A673 (cell line): Measurements from ENCODE around the gene RPS6KA3. TPM values are rescaled to one million over a fixed set of nuclear protein-coding genes. Genes with fewer than 3 reads are reported as not detected.

Experiments
- BruUV-seq: library from RNA; stranded (reverse); fragments of 400-500 nt; replicated peaks from 2 replicates; lab custom pipeline; 2021; lab: Mats Ljungman, UMichigan
- CTCF ChIA-PET: fragments of 300-600 bp; sonication (Branson Sonifier 250); formaldehyde crosslinking; loops from one replicate; lab custom pipeline; 2022; ENCODE audit warnings: antibody characterized with exemption; lab: Charles Lee
- POLR2A ChIA-PET: fragments of 300-600 bp; sonication (Branson Sonifier 250); formaldehyde crosslinking; loops from one replicate; lab custom pipeline; 2022; ENCODE audit warnings: antibody characterized with exemption; ENCODE audit not compliant: low non-redundant PET; lab: Charles Lee
- DNase-seq: peaks from one replicate; pipeline ENCODE4 v3.0.0-alpha.2; 2015; ENCODE audit warnings: low spot score
- H3K27ac ChIP-seq: fragments of 200-600 bp; sonication (generic); 2 replicates; pipeline ENCODE4 v1.5.1; 2016; ENCODE audit warnings: mixed run types, low read depth, mild to moderate bottlenecking, mixed read lengths, antibody characterized with exemption, low read length; ENCODE audit not compliant: poor library complexity, severe bottlenecking
- H3K27me3 ChIP-seq: fragments of 200-600 bp; sonication (generic); replicated peaks from 2 replicates; pipeline ENCODE4 v1.6.1; 2017; ENCODE audit warnings: mixed run types, low read depth, mild to moderate bottlenecking, mixed read lengths, antibody characterized with exemption, low read length; ENCODE audit not compliant: insufficient read depth, poor library complexity
- H3K36me3 ChIP-seq: fragments of 200-600 bp; sonication (generic); 2 replicates; pipeline ENCODE4 v1.6.1; 2016; ENCODE audit warnings: mixed run types, mild to moderate bottlenecking, mixed read lengths, antibody characterized with exemption, low read length; ENCODE audit not compliant: insufficient read depth, poor library complexity, severe bottlenecking
- H3K4me1 ChIP-seq: fragments of 200-600 bp; sonication (generic); 2 replicates; pipeline ENCODE4 v1.6.1; 2017; ENCODE audit warnings: mixed run types, mild to moderate bottlenecking, mixed read lengths, antibody characterized with exemption, low read length; ENCODE audit not compliant: insufficient read depth, poor library complexity, severe bottlenecking
- H3K4me3 ChIP-seq: fragments of 200-600 bp; sonication (generic); 2 replicates; pipeline ENCODE4 v1.5.1; 2016; ENCODE audit warnings: low read depth, mixed run types, mild to moderate bottlenecking, mixed read lengths, low read length; ENCODE audit not compliant: poor library complexity, severe bottlenecking
- H3K9me3 ChIP-seq: fragments of 200-600 bp; sonication (generic); 2 replicates; pipeline ENCODE4 v1.6.1; 2016; ENCODE audit warnings: mixed run types, low read depth, mild to moderate bottlenecking, mixed read lengths, antibody characterized with exemption, low read length; ENCODE audit not compliant: poor library complexity, severe bottlenecking
- EZH2 ChIP-seq: fragments of 200-600 bp; sonication (generic); IDR thresholded peaks from 2 replicates; pipeline ENCODE4 v1.6.1; 2017; ENCODE audit warnings: borderline replicate concordance, low read depth, mild to moderate bottlenecking, mixed read lengths, antibody characterized with exemption, low read length; ENCODE audit not compliant: poor library complexity, severe bottlenecking
- intact Hi-C: fragments of 100-400 bp; cut with micrococcal nuclease; formaldehyde crosslinking; loops from one replicate; pipeline ENCODE4 v1.10.0; 2022; ENCODE audit not compliant: unreplicated experiment
- total RNA-seq: library from RNA; stranded (reverse); gene quantifications from 2 replicates; pipeline ENCODE4 v1.2.3, GENCODE V29; 2021
- TF ChIP-seq, protein P1 (sequence below): fragments of 300-800, 200-600 bp; sonication (generic); conservative IDR thresholded peaks from 2 replicates; pipeline ENCODE4 v1.5.1; 2017; ENCODE audit warnings: low read depth, mild to moderate bottlenecking, antibody characterized with exemption, low read length, moderate library complexity, mixed read lengths

The RPS6KA3 gene
- total RNA-seq, 1 experiment from 2014 or later, result 33.6 TPM

DNA sequence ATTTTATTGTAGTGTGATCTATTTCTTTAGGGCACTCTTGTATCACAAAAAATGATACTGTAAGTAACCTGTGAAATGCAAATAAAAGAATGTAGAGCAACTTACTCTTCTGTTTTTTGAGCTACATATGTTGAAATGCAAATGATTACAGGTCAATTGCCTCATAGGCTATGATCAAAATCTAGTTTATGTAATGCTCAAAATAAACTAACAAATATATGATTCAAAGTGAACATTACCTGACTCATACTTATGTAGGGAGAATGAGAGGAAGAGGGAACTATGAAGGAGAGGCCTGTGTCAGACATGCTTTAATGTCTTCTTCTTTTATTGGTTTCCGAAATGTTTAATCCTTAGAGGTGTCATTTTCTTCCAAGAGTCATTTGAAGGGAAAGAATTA, 5.0 kb upstream of the RPS6KA3 start:
- Histone ChIP-seq H3K36me3 (no peaks in the 10 kb centered on the region), H3K4me1 (no peaks in the 10 kb centered on the region), H3K27ac (no peak overlapping the region), H3K4me3 (no peak overlapping the region), H3K27me3 (peaks cover 8% of the 10 kb centered on the region), H3K9me3 (no peaks in the 10 kb centered on the region)
- no peak for TF ChIP-seq EZH2
- TF ChIP-seq, protein P1, sequence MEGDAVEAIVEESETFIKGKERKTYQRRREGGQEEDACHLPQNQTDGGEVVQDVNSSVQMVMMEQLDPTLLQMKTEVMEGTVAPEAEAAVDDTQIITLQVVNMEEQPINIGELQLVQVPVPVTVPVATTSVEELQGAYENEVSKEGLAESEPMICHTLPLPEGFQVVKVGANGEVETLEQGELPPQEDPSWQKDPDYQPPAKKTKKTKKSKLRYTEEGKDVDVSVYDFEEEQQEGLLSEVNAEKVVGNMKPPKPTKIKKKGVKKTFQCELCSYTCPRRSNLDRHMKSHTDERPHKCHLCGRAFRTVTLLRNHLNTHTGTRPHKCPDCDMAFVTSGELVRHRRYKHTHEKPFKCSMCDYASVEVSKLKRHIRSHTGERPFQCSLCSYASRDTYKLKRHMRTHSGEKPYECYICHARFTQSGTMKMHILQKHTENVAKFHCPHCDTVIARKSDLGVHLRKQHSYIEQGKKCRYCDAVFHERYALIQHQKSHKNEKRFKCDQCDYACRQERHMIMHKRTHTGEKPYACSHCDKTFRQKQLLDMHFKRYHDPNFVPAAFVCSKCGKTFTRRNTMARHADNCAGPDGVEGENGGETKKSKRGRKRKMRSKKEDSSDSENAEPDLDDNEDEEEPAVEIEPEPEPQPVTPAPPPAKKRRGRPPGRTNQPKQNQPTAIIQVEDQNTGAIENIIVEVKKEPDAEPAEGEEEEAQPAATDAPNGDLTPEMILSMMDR, result no peak
- no TSS peak for BruUV-seq
- POLR2A ChIA-PET, result no interaction called here
- CTCF ChIA-PET, result no interaction called here
- DNase-seq, result no peak
- intact Hi-C loops, result no loop called here

- Histone ChIP-seq H3K36me3 (no peaks in the 10 kb centered on the region), H3K27me3 (peaks cover 8% of the 10 kb centered on the region), H3K9me3 (no peaks in the 10 kb centered on the region), H3K4me3 (no peak overlapping the region), H3K27ac (no peak overlapping the region), H3K4me1 (no peaks in the 10 kb centered on the region)
- ChIA-PET POLR2A (no interaction called here), CTCF (no interaction called here)
- intact Hi-C loops, result no loop called here
- DNase-seq, result no peak
- BruUV-seq, result no TSS peak
- TF ChIP-seq, protein P1, result no peak
- no peak for TF ChIP-seq EZH2
Measured at GRCh38 chrX:20271186-20271585, 4.5 kb upstream of the RPS6KA3 start.

GRCh38 chrX:20270562-20270890, 3.8 kb upstream of the RPS6KA3 start:
- intact Hi-C loops, result no loop called here
- H3K4me1 ChIP-seq, result no peaks in the 10 kb centered on the region
- no TSS peak for BruUV-seq
- H3K9me3 ChIP-seq, result no peaks in the 10 kb centered on the region
- CTCF ChIA-PET, result no interaction called here
- POLR2A ChIA-PET, result no interaction called here
- TF ChIP-seq, protein P1, result no peak
- TF ChIP-seq EZH2, result no peak
- no peak overlapping the region for H3K4me3 ChIP-seq
- H3K27ac ChIP-seq, result no peak overlapping the region
- peaks cover 8% of the 10 kb centered on the region for H3K27me3 ChIP-seq
- DNase-seq, result no peak
- H3K36me3 ChIP-seq, result no peaks in the 10 kb centered on the region
